DMS53 treated with DMSO at 0.1 percent for 48 hours (cell line): ENCODE results near the gene F10.
"Not testable (repeated sequence)": the region's sequence is repeated elsewhere in the genome, so short reads cannot be mapped to it uniquely, and the experiment has no call there.

ENCODE experiments used
- DNase-seq: peaks from one replicate; lab custom pipeline; 2025; ENCODE audit not compliant: unreplicated experiment; lab: John Stamatoyannopoulos, UW

F10 gene

DNA sequence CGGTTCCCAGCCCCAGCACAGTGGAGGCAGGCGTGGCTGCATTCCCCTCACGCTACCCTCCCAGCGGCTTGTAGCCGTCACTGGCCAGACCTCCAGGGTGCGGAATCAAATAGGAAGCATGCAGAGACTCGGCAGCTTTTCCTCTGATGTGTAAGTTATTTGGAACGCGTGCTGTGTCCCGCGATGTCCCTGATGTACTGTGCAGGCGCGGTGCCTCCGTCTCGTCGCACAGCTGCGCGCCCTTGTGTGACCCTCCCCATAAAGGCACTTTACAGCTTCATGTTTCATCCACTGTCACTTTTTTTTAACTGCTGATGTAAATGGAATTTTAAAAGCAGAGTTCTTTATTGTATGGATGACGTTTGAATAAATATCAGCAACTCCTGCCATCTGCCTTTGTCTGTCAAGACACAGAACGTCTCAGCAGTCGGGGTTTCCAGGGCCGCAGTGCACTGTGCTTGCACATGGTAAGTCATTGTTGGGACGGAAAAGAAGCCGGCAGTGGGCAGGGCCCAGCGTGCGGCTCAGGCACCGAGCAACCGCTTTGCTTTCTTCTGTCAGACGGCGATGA is 24.4 kb upstream of the F10 start:
- DNase-seq: no peak

DNA sequence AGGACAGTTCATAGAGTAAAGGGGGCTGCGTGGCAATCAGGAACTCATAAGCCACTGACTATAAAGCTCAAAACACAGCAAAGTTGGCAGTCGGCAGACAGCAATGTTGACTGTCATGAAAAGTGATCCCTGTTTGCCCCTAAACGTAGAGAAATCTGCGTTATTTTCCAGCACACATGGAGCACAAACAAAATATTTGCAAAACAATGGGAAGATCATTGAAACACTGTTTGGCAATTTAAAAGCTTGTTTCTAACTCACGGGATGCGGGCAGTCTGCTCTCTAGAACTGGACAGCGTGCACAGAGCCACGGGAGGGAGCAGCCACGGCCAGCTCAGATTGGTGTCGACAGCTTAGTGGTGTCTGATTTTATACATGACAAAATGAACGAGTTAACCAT is 23.5 kb upstream of the F10 start:
- DNase-seq: no peak

DNA sequence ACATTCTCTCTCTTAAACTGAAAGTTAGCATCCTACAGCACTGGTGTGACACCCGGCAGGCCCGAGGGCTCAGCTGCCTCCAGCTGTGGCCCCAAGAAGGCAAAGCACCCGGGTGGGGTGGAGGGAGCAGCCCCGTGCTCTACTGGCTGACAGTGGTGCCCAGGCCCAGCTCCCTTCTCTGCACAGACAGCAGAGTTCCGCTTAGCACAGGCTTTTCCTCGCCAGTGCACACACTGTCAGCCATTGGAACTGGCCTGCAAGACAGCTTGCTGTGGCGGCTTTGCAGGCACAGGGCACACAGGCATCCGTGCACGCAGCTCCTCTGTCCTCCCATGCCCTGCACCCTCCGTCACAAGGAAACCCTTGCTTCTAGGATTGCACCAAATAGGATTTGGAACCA is 20.3 kb upstream of the F10 start:
- DNase-seq: not testable (repeated sequence)

DNA sequence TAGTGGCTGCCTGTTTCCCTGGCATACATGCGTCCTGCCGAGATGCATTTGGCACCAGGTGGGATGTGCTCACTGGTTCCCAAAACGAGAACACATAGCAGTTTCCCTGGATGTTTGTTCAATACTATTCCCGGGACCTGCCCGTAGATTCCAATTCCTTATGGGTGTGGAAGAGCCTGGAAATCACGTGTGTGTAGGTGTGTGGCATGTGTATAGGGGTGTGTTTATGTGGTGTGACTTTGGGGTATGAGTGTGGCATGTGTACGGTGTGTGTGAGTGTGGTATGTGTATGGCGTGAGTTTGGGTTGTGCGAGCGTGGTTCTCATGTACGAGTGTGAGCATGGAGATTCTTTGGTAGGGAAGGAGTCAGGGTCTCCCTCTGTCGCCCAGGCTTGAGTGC is 19.9 kb upstream of the F10 start:
- no peak for DNase-seq

DNA sequence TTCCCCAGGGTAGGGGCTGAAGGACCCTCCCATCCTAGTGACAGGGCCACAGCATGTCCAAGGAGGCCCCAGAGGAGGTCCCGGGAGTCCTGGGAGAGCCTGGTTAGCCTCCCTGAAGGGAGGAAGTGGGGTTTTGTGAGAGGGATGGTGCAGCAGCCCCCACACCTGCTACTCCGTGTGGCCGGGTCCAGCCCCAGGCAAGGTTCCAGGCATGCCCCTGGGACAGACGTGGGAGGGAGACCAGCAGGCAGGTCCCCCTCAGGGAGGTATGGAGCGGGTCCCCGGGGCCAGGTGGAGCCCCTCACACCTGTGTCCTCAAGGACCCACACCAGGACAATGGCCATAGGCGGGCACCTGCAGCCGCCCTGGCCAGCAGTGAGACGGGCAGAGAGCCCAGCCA is 19.0 kb upstream of the F10 start:
- no peak for DNase-seq

DNA sequence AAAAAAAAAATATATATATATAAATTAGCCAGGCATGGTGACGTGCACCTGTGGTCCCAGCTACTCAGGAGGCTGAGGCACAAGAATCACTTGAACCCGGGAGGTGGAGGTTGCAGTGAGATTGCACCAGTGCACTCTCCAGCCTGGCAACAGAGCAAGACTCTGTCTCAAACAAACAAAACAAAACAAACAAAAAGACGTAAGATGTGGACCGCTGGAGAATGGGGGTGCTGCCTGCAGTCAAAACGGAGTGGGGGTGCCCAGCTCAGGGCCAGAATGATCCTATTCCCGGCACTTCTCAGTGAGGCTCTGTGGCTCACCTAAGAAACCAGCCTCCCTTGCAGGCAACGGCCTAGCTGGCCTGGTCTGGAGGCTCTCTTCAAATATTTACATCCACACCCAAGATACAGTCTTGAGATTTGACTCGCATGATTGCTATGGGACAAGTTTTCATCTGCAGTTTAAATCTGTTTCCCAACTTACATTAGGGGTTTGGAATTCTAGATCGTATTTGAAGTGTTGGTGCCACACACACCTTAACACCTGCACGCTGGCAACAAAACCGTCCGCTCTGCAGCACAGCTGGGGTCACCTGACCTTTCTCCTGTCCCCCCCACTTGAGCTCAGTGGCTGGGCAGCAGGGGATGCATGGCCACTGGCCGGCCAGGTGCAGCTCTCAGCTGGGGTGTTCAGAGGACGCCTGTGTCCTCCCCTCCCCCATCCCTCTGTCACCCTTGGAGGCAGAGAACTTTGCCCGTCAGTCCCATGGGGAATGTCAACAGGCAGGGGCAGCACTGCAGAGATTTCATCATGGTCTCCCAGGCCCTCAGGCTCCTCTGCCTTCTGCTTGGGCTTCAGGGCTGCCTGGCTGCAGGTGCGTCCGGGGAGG is 17.3 kb upstream of the F10 start, which contains the start of gene F7:
Gene F7 (plus strand): TSS at position 760 of the 889 bp plus-strand sequence. CDS start 51 bp downstream, at position 811.
- DNase-seq: no peak

DNA sequence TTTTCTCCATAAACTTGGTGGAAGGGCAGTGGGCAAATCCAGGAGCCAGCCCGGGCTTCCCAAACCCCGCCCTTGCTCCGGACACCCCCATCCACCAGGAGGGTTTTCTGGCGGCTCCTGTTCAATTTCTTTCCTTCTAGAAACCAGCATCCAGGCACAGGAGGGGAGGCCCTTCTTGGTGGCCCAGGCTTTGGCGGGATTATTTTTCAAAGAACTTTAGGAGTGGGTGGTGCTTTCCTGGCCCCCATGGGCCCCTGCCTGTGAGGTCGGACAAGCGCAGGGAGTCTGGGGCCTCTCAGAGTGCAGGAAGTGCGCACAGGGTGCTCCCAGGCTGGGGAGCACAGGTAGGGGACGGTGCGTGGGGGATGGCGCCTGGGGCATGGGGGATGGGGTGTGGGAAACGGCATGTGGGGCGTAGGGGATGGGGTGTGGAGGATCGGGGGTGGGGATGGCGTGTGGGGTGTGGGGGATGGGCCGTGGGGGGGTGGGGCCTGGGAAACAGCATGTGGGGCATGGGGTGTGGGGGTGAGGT is 16.6 kb upstream of the F10 start:
- peak; percentile 3 for DNase-seq

DNA sequence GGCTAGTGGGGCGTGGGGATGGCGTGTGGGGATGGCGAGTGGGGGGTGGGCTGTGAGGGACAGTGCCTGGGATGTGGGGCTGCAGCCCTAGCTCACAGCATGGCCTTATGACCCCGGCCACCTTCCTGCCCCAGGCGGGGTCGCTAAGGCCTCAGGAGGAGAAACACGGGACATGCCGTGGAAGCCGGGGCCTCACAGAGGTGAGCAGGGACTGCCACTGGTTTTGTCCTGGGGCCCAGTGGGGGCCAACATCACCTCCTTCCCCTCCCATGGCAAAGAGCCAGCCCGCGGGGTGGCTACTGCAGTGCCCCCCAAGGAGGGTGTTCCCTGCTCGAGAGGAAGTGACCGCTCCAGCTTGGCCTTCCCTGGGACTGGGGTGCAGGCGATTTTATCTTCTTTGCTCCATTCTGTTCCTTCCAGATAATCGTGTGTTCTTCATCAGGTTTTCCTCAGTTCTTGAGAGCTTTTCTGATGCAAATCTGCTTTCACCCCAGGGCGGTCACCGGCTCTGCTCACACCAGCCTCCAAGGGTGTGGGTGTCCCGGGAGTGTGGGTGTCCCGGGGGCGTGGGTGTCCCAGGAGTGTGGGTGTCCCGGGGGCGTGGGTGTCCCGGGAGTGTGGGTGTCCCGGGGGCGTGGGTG is 15.8 kb upstream of the F10 start:
- DNase-seq: no peak

DNA sequence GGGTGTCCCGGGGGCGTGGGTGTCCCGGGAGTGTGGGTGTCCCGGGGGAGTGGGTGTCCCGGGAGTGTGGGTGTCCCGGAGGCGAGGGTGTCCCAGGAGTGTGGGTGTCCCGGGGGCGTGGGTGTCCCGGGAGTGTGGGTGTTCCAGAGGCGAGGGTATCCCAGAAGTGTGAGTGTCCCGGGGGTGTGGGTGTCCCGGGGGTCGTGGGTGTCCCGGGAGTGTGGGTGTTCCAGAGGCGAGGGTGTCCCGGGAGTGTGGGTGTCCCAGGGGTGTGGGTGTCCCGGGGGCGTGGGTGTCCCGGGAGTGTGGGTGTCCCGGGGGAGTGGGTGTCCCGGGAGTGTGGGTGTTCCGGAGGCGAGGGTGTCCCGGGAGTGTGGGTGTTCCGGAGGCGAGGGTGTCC is 14.1 kb upstream of the F10 start:
- DNase-seq: not testable (repeated sequence)

DNA sequence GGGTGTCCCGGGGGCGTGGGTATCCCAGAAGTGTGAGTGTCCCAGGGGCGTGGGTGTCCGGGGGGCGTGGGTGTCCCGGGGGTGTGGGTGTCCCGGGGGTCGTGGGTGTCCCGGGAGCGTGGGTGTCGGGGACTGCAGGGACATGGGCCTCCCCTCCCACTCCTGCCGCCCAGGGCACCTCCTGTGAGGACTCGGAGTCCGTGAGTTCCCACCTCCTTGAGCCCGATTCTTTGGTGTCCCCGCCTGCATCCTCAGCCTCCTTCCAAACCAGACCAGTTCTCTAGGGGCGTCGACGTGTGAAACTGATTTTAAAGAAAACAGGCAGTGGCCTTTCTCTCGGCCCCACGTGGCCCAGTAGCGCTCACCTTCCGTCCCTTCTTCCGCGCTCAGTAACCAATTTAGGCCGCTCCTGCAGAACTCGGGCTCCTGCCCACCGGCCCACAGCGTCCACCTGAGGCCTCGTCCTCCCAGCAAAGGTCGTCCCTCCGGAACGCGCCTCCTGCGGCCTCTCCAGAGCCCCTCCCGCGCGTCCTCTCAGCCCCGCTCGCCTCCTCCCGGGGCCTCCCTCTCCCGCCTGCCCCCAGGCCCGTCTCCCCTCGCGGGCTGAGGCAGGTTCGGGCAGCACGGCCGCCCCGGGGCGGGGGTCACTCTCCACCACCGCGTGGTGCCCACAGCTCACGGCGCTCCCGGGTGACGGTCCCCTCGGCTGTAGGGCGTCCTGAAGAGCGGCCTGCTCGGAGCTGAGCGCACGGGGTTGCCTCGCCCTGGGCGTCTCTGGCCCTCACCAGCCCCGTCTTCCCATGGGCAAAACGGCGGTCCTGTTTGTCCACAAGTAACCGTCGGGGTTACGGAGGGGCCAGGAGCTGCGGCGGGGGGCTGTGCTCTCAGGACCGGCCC is 13.2 kb upstream of the F10 start:
- DNase-seq: no peak

DNA sequence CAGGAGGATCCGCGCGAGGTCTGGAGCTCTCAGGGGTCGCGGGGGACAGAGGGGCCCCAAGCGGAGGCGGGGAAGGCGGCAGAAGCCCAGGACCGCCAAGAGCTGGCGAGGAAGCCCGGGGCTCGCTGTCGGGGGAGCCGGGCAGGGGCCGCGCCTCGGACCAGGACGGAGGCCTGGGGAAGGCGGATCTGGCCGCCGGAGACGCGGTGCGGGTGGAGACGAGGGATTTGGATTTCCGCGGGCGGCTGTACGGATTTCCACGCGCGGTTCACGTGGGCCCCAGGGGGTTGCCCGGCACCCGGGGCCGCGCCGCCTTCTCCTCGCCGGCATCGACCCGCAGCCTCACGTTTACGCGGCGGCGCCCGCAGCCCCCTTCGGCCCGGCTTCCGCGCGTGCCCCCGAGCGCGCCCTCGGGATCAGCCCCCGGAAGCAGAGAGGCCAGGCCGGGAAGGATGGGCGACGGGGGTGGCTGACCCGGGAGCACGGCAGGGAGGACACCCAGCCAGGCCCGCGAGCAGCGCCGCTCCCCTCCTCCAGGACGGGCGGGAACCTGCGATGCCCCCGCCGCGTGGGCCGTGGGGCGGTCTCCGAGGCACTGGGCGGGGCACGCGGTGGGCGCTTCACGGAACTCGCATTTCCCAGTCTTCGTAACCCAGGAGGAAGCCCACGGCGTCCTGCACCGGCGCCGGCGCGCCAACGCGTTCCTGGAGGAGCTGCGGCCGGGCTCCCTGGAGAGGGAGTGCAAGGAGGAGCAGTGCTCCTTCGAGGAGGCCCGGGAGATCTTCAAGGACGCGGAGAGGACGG is 12.3 kb upstream of the F10 start:
- DNase-seq: no peak

DNA sequence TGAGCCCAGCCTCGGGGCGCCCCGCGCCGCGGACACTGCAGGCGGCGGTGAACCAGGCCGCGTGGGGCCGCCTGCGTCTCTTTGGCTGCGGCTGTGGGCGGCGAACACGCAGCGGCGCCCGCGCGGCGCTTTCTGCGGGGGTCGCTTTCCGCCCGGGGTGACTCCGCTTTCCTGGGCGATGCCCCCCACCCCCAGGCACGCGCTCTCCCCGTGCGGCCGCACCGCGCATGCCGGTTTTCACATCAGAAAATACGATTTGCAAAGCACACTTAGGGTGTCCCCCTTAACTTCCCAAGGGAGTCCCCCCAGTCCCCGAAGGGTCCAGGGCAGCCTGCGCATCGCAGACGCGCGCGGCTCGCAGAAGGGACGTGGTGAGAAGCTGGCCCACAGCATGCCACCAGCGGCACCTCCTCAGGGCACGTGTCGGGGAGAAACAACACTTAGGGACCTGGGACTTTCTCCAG is 11.7 kb upstream of the F10 start:
- DNase-seq: no peak

DNA sequence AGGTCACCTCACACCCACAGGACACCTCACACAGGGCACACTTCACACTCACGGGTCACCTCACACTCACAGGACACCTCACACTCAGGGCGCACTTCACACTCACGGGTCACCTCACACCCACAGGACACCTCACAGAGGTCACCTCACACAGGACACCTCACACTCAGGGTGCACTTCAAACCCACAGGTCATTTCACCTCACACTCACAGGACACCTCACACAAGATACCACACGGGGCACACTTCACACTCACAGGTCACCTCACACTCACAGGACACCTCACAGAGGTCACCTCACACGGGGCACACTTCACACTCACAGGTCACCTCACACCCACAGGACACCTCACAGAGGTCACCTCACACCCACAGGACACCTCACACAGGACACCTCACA is 10.8 kb upstream of the F10 start:
- not testable (repeated sequence) for DNase-seq

DNA sequence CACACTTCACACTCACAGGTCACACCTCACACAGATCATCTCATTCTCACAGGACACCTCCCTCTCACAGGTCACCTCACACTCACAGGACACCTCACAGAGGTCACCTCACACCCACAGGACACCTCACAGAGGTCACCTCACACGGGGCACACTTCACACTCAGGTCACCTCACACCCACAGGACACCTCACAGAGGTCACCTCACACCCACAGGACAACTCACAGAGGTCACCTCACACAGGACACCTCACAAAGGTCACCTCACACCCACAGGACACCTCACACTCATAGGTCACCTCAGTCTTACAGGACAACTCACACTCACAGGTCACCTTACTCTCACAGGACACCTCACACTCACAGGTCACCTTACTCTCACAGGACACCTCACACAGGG is 10.1 kb upstream of the F10 start:
- DNase-seq: not testable (repeated sequence)

DNA sequence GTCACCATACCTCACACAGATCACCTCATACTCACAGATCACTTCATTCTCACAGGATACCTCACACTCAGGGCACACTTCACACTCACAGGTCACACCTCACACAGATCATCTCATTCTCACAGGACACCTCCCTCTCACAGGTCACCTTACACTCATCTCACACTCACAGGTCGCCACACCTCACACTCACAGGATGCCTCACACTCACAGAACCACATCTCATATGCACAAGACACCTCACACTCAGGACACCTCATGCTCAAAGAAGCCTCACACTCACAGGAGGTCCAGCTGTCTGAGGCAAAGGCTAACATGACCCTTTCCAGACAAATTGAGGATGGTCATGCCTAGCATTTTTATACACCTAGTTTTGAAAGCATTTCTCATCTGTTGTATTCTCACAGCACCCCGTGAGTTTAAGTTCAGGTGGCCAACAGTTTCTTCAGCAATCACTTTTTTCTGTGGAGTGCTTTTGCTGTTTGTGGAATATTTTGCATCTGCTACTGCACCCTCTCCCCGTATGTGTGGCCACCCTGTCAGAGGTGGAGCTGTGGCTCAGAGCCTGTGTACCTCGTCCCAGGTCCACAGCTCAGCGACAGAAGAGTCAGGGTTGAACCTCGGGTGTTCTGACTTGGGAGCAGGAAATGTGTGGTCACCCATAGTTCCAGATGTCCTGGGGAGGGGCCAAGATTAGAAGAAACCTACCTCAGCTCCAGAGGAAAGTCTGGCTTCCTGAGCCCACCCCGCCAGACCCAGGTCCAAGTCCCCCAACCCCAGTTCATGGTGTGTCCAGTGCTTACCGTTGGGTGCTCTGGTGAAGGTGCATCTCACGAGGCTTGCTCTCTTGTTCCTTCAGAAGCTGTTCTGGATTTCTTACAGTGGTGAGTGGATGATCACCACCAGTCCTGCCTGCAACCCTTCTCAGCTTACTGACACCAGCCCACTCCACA is 9.4 kb upstream of the F10 start:
- DNase-seq: no peak

DNA sequence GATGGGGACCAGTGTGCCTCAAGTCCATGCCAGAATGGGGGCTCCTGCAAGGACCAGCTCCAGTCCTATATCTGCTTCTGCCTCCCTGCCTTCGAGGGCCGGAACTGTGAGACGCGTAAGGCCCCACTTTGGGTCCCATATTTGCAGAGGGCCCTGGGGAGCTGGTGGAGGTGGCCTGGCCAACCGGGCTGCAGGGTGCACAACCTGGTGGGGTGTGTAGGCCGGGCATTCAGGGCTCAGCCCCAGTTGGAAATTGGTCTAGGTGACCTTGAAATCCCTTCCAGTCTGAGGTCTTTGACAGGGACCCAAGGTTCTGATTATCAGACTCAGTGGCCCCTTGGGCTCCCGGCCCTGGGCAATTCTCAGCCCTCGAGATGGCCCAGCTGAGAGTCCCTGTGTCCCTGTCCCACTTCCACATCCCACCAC is 8.7 kb upstream of the F10 start:
- DNase-seq: no peak

DNA sequence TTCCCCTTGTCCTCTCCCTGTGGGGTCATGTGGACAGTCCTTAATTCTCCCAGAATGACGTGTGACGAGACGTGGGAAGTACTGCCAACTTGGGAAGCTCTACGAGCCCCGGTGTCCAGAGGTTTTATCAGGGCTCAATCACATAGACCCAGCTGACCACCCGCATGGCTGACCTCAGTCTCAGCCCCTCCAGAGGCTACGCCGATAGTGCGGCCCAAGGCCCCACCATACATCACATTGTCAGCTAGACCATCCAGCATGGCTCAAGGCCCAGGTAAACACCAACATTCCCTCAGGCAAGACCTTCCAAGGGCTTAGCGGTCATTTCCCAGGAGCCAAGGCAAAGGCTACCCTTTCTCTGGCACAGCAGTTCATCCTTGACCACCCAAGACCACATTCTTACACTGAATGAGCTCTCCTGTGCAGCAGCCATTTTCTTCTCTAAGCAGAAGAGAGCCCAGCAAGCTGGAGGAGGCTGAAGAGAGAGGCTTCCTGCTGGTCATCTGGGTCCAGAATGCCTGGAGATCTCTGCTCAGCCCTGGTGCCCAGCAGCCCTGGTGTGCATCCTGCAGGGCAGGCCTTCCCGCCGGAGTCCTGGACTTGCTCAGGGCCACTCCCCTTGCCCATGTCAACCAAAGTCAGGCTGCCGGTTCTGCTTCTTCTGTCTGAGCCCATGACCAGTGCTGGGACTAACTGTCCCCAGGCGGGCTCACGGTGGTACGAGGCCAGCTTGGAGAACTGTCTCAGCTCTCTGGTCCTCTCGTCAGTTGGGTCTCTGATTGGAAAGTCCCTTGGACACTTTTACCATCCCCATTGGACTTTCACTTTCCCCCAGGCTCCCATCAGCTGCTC is 7.9 kb upstream of the F10 start:
- DNase-seq: no peak
